HG02870 (cell line): ENCODE data around the gene CDYL.
A peak's percentile ranks its signal among the peaks of the same experiment; 100 is the strongest.
"Not testable (repeated sequence)": the region's sequence is repeated elsewhere in the genome, so short reads cannot be mapped to it uniquely, and the experiment has no call there.

Experiments
- ATAC-seq: cut with Tn5 transposase; IDR thresholded peaks from one replicate; pipeline ENCODE4 v1.9.1; 2021; ENCODE audit warnings: mild to moderate bottlenecking, moderate library complexity; ENCODE audit not compliant: unreplicated experiment

The CDYL gene

GRCh38 chr6:4983322-4983721, 207.1 kb downstream of the CDYL start:
- no peak for ATAC-seq

- no peak for ATAC-seq
Measured at GRCh38 chr6:4986999-4987398, 210.8 kb downstream of the CDYL start.

- ATAC-seq: no peak
Measured at GRCh38 chr6:4987432-4987831, 211.2 kb downstream of the CDYL start.

- no peak for ATAC-seq
Measured at GRCh38 chr6:4994741-4995140, 218.5 kb downstream of the CDYL start.

- ATAC-seq: no peak
Measured at GRCh38 chr6:4997862-4998261, 221.7 kb downstream of the CDYL start.

- no peak for ATAC-seq
Measured at GRCh38 chr6:4999586-4999985, 223.4 kb downstream of the CDYL start.

- peak; percentile 93 for ATAC-seq
Measured at GRCh38 chr6:5003604-5004372, 227.6 kb downstream of the CDYL start, which contains the start of gene RPP40. RPP40 (minus strand) TSS chr6:5004037; CDS start chr6:5004002, 35 bp downstream.

- ATAC-seq: no peak
Measured at GRCh38 chr6:5004373-5005037, 228.3 kb downstream of the CDYL start.

- not testable (repeated sequence) for ATAC-seq
Measured at GRCh38 chr6:5005038-5005433, 228.8 kb downstream of the CDYL start.
